K562 (cell line): ENCODE results near the gene APOM. TPM values are rescaled to one million over a fixed set of nuclear protein-coding genes. Genes with fewer than 3 reads are reported as not detected.

Source experiments
- ADNP ChIP-seq: fragments of 200-800 bp; sonication (Bioruptor generic); IDR thresholded peaks from 2 replicates; pipeline ENCODE4 v1.6.1; 2016; ENCODE audit warnings: missing genetic modification characterization, missing compliant biosample characterization
- CEBPG ChIP-seq, 3 experiments: fragments of 200-800 bp in 1 of 3; sonication (Bioruptor generic) in 1 of 3; sonication (generic) in 1 of 3; formaldehyde crosslinking in 1 of 3; IDR thresholded peaks in 2 of 3; conservative IDR thresholded peaks in 1 of 3; 2 replicates each; pipeline versions ENCODE4 v1.6.1 to v1.8.0; 2016 to 2022; ENCODE audit warnings: missing compliant biosample characterization in 2 of 3, missing genetic modification characterization in 2 of 3, mild to moderate bottlenecking in 1 of 3, missing genetic modification reagents in 1 of 3
- CHCHD3 ChIP-seq: fragments of 250-450 bp; sonication (Bioruptor Pico); IDR thresholded peaks from 2 replicates; pipeline ENCODE4 v2.1.2; 2022; ENCODE audit warnings: mild to moderate bottlenecking
- ETV6 ChIP-seq, 3 experiments: fragments of 150-350 bp in 1 of 3; sonication (generic) in 1 of 3; formaldehyde crosslinking in 1 of 3; IDR thresholded peaks; 2 replicates each; pipeline versions ENCODE4 v1.6.1 to v1.8.0; 2014 to 2022; ENCODE audit warnings: borderline replicate concordance in 2 of 3, low read depth in 2 of 3, antibody characterized with exemption in 1 of 3, low read length in 1 of 3, mild to moderate bottlenecking in 1 of 3, missing genetic modification reagents in 1 of 3
- EZH2 ChIP-seq: IDR thresholded peaks from 2 replicates; pipeline ENCODE4 v1.6.1; 2012; ENCODE audit warnings: low read depth, mild to moderate bottlenecking, inconsistent platforms, low read length, borderline replicate concordance
- FOXA1 ChIP-seq: fragments of 450-650 bp; IDR thresholded peaks from 2 replicates; pipeline ENCODE4 v1.6.1; 2016; ENCODE audit warnings: mild to moderate bottlenecking, borderline replicate concordance
- HCFC1 ChIP-seq: IDR thresholded peaks from 2 replicates; pipeline ENCODE4 v1.6.1; 2012; ENCODE audit warnings: low read depth, low read length, improper control_type of control experiment
- IRF9 ChIP-seq: fragments of 450-650 bp; IDR thresholded peaks from 2 replicates; pipeline ENCODE4 v1.6.1; 2016; ENCODE audit warnings: missing biosample characterization, missing genetic modification characterization
- MAFF ChIP-seq: IDR thresholded peaks from 2 replicates; pipeline ENCODE4 v1.6.1; 2012; ENCODE audit warnings: low read length, improper control_type of control experiment
- MCM3 ChIP-seq: fragments of 450-650 bp; IDR thresholded peaks from 2 replicates; pipeline ENCODE4 v1.6.1; 2016
- POLR2AphosphoS2 ChIP-seq: IDR thresholded peaks from 2 replicates; pipeline ENCODE4 v1.6.1; 2012; ENCODE audit warnings: low read length, improper control_type of control experiment
- STAG1 ChIP-seq: sonication (generic); formaldehyde crosslinking; IDR thresholded peaks from 2 replicates; pipeline ENCODE4 v1.5.0; 2020; ENCODE audit warnings: missing genetic modification reagents, borderline replicate concordance
- U2AF1 ChIP-seq: fragments of 200-400 bp; formaldehyde crosslinking; optimal IDR thresholded peaks from 2 replicates; pipeline ENCODE3; 2017; ENCODE audit warnings: mild to moderate bottlenecking, low read depth, low read length, moderate library complexity
- ZBTB2 ChIP-seq: fragments of 450-650 bp; IDR thresholded peaks from 2 replicates; pipeline ENCODE4 v1.6.1; 2016; ENCODE audit warnings: antibody characterized with exemption
- ZBTB43 ChIP-seq: sonication (generic); formaldehyde crosslinking; IDR thresholded peaks from 2 replicates; pipeline ENCODE4 v1.8.0; 2023; ENCODE audit warnings: mild to moderate bottlenecking, missing genetic modification reagents
- ZNF431 ChIP-seq: sonication (generic); formaldehyde crosslinking; IDR thresholded peaks from 2 replicates; pipeline ENCODE4 v1.8.0; 2022; ENCODE audit warnings: mild to moderate bottlenecking, missing genetic modification reagents
- ZNF518B ChIP-seq: fragments of 250-450 bp; sonication (Bioruptor Pico); IDR thresholded peaks from 2 replicates; pipeline ENCODE4 v1.5.0; 2021; ENCODE audit warnings: mild to moderate bottlenecking, moderate library complexity
- ZNF79 ChIP-seq: fragments of 250-450 bp; sonication (Bioruptor Pico); IDR thresholded peaks from 2 replicates; pipeline ENCODE4 v1.4.0; 2020; ENCODE audit warnings: low read depth, mild to moderate bottlenecking, moderate library complexity
- ZSCAN32 ChIP-seq: fragments of 450-650 bp; formaldehyde crosslinking; IDR thresholded peaks from 2 replicates; pipeline ENCODE4 v1.4.0; 2020; ENCODE audit warnings: mild to moderate bottlenecking, moderate library complexity
- polyA plus RNA-seq, 8 experiments: library from polyadenylated mRNA; depleted of rRNA in 4 of 8; stranded (reverse) in 5 of 8; unstranded in 3 of 8; fragments of >200 nt; fragmentation: Nextera tagmentation in 2 of 8; fragmentation: Illumina TruSeq in 1 of 8; extraction: Ambion mirVana in 2 of 8; extraction: Trizol in 1 of 8; gene quantifications; 2 replicates each; pipeline versions ENCODE4 v1.2.1 to v1.2.3, GENCODE V29; 2011 to 2014; ENCODE audit warnings: inconsistent platforms in 1 of 8, missing spikeins in 1 of 8
- total RNA-seq, 7 experiments: library from RNA; depleted of rRNA in 6 of 7; stranded (reverse); fragments of >200 nt in 6 of 7; fragmentation: Illumina TruSeq in 2 of 7; extraction: Trizol in 2 of 7; gene quantifications; 2 replicates each; pipeline versions ENCODE4 v1.2.1 to v1.2.3, GENCODE V29; 2011 to 2021; ENCODE audit warnings: low replicate concordance in 1 of 7

The APOM gene
- total and polyA plus RNA-seq, 9 of the 15 experiments (the other 6 are each of a cell fraction or from before 2014, with no cell fraction given): 5.7 to 24.3 (median 10.4) TPM

GRCh38 chr6:31690231-31691077 is 34.8 kb downstream of the APOM start (continued):
- TF ChIP-seq ZBTB2 (peak; percentile 93), ZSCAN32 (no peak), EZH2 (no peak; the same call in 1 of the 2 replicates), ZBTB43 (CRISPR knock-in tag) (peak; percentile 81; the same call in 1 of the 2 replicates), U2AF1 (no peak), POLR2AphosphoS2 (0 out of 2 replicates have a peak, but pooled peaks have one; percentile 68), STAG1 (CRISPR knock-in tag) (no peak), ETV6 (IDR thresholded peaks at IDR 0.05; ENCODE audit: borderline replicate concordance in 1 of 2, low read depth in 2 of 2, low read length in 1 of 2) (peak in 1 of 2 experiments; percentile 48; a peak in 1 of 4 replicates), ETV6 (CRISPR knock-in tag; IDR thresholded peaks at IDR 0.05; ENCODE audit: borderline replicate concordance) (0 out of 2 replicates have a peak, but pooled peaks have one; percentile 34), IRF9 (no peak; the same call in 1 of the 2 replicates), HCFC1 (no peak), MCM3 (no peak), MAFF (peak; percentile 77; the same call in 1 of the 2 replicates), CHCHD3 (CRISPR knock-in tag) (no peak; the same call in 1 of the 2 replicates), CEBPG (CRISPR knock-in tag; IDR thresholded peaks at IDR 0.05) (no peak), CEBPG (tag; conservative IDR thresholded peaks at IDR 0.05 in 1 of 2, IDR thresholded peaks at IDR 0.05 in 1 of 2) (no peak), ZNF79 (CRISPR knock-in tag) (no peak), ZNF431 (CRISPR knock-in tag) (peak; percentile 14), ADNP (tag) (peak; percentile 94), FOXA1 (no peak), ZNF518B (CRISPR knock-in tag) (no peak)
